HUES48 (cell line): ENCODE results near the gene BLMH.

ENCODE experiments used
- H3K27ac ChIP-seq: one replicate; pipeline ENCODE4 v1.7.0; 2013; ENCODE audit warnings: low read depth, low read length, inconsistent platforms
- H3K27me3 ChIP-seq: 2 replicates; pipeline ENCODE4 v1.6.1; 2013; ENCODE audit warnings: mild to moderate bottlenecking, low read length; ENCODE audit not compliant: control insufficient read depth, insufficient read depth
- H3K36me3 ChIP-seq: 2 replicates; pipeline ENCODE4 v1.6.1; 2013; ENCODE audit warnings: low read length; ENCODE audit not compliant: control insufficient read depth, insufficient read depth
- H3K4me1 ChIP-seq: 2 replicates; pipeline ENCODE4 v1.6.1; 2013; ENCODE audit warnings: mild to moderate bottlenecking, low read length; ENCODE audit not compliant: control insufficient read depth, insufficient read depth
- H3K4me3 ChIP-seq: 2 replicates; pipeline ENCODE4 v1.5.1; 2013; ENCODE audit warnings: mild to moderate bottlenecking, low read depth, low read length
- H3K9ac ChIP-seq: 2 replicates; pipeline ENCODE4 v1.6.1; 2013; ENCODE audit warnings: mild to moderate bottlenecking, low read depth, low read length, moderate library complexity
- H3K9me3 ChIP-seq: 2 replicates; pipeline ENCODE4 v1.6.1; 2013; ENCODE audit warnings: low read length; ENCODE audit not compliant: control insufficient read depth, insufficient read depth

Gene BLMH

DNA sequence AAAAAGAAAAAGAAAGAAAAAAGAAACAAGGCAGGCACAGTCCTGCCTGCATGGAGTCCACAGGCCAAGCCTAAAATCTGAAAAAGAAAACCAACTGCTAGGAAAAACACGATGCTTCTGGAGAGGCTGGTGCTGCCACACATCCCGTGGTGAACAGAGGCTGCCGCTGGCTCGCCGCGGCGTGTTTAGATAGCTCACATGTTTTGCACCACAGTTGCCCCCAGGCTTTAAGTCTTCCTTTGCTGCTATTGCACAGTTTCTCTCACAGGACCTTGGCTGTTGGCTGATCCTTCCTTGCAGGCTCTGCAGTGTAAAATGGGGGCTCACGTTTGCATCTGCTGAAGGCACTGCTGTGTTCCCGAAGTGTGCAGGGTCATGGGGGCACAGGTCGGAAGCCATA lies 64.9 kb downstream of the BLMH start:
- H3K4me1 ChIP-seq, result no peaks in the 10 kb centered on the region

DNA sequence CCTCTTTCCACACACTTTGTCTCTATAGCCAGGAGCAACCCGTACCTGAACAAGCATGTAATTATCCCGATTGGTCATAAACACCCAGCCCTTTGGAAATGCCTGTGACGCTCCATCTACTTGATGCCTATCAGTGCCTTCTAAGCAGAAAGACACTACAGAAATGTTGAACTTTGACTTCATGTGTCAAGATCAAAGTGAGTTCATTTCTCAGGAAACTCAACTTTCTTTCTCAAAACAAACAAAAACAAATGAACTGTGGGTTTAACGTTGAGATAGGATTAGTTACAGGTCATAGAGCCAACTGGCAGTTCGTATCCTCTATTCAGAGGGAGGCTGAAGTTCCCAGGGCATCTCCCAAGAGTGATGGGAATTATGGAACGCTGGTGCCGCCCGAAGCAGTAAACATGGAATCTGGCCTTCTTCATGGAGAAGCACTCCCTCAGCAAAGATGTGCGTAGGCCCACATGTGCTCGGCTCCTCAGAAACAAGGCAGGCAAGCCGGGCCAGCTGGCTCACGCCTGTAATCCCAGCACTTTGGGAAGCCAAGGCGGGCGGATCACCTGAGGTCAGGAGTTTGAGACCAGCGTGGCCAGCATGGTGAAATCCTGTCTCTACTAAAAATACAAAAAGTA lies 65.7 kb downstream of the BLMH start:
- no peaks in the 10 kb centered on the region for H3K9me3 ChIP-seq
- no peaks in the 10 kb centered on the region for H3K4me1 ChIP-seq
- H3K9ac ChIP-seq, result no peak overlapping the region
- H3K4me3 ChIP-seq, result no peak overlapping the region
- no peaks in the 10 kb centered on the region for H3K36me3 ChIP-seq
- H3K27ac ChIP-seq, result no peak overlapping the region
- no peaks in the 10 kb centered on the region; the same call in 1 of the 2 replicates for H3K27me3 ChIP-seq

More for the DNA sequence above, 64.9 kb downstream of the BLMH start:
- Histone ChIP-seq H3K27ac (no peak overlapping the region), H3K36me3 (no peaks in the 10 kb centered on the region), H3K4me3 (no peak overlapping the region), H3K27me3 (peaks cover 3% of the 10 kb centered on the region; the same call in 1 of the 2 replicates), H3K9ac (no peak overlapping the region), H3K9me3 (no peaks in the 10 kb centered on the region)

DNA sequence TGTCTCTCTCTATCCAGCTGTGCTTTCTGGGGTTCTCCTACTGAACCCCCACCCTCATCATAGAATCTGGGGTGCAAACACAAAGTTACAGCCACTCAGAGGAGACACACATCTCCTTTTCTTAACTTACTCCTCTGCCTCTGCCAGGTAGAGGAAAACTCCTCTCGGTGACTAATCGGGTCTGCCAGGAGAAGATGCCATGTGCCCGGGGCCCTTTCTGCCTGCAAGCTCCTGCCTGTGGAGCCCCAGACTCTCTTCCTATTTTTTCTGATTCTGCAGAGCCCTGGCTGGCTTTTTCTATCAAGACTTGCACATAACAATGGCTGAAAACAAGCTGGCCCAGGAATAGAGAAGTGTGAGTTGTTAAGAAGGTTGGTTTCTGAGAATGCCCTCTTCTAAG lies 66.6 kb downstream of the BLMH start:
- no peak overlapping the region for H3K27ac ChIP-seq
- H3K27me3 ChIP-seq, result no peaks in the 10 kb centered on the region; the same call in 1 of the 2 replicates
- no peak overlapping the region for H3K9ac ChIP-seq
- H3K4me1 ChIP-seq, result no peaks in the 10 kb centered on the region
- H3K36me3 ChIP-seq, result no peaks in the 10 kb centered on the region
- H3K9me3 ChIP-seq, result no peaks in the 10 kb centered on the region
- H3K4me3 ChIP-seq, result no peak overlapping the region

DNA sequence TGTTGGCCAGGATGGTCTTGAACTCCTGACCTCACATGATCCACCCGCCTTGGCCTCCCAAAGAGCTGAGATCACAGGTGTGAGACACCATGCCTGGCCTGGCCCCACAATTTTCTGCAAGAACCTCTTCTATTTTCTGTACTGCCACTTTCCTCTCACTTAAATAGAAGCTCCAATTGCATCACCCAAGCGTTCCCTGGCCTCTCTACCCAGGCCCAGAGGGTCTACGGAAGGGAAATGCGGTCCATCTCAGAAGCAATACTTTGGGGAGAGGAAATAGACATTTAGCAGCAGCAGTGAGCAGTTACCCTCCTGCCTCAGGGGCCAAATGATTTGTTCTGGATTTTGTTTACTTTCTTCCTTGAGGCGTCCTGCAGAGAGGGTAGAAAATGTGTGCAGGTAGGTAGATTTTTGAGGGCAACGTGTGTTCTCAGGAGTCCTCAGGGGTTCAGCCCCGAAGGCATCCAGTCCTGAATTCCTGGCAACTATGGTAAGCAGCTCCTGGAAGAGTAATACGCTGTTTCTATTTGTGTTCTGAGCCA lies 67.3 kb downstream of the BLMH start:
- Histone ChIP-seq H3K4me3 (no peak overlapping the region), H3K27me3 (no peaks in the 10 kb centered on the region; the same call in 1 of the 2 replicates), H3K4me1 (no peaks in the 10 kb centered on the region), H3K36me3 (no peaks in the 10 kb centered on the region), H3K9me3 (no peaks in the 10 kb centered on the region), H3K9ac (no peak overlapping the region), H3K27ac (no peak overlapping the region)

- Histone ChIP-seq H3K9ac (no peak overlapping the region), H3K27ac (no peak overlapping the region), H3K4me1 (no peaks in the 10 kb centered on the region), H3K27me3 (no peaks in the 10 kb centered on the region; the same call in 1 of the 2 replicates), H3K36me3 (no peaks in the 10 kb centered on the region), H3K4me3 (no peak overlapping the region), H3K9me3 (no peaks in the 10 kb centered on the region)
Measured at GRCh38 chr17:30222721-30223175, 69.0 kb downstream of the BLMH start.

- no peak overlapping the region for H3K4me3 ChIP-seq
- no peak overlapping the region for H3K9ac ChIP-seq
- H3K27ac ChIP-seq, result no peak overlapping the region
- no peaks in the 10 kb centered on the region for H3K4me1 ChIP-seq
- H3K9me3 ChIP-seq, result no peaks in the 10 kb centered on the region
- no peaks in the 10 kb centered on the region for H3K36me3 ChIP-seq
- H3K27me3 ChIP-seq, result no peaks in the 10 kb centered on the region; the same call in 1 of the 2 replicates
Measured at GRCh38 chr17:30222251-30222650, 69.5 kb downstream of the BLMH start.

GRCh38 chr17:30221346-30221745 lies 70.4 kb downstream of the BLMH start:
- Histone ChIP-seq H3K27ac (no peak overlapping the region), H3K36me3 (no peaks in the 10 kb centered on the region), H3K4me3 (no peak overlapping the region), H3K27me3 (no peaks in the 10 kb centered on the region), H3K9me3 (no peaks in the 10 kb centered on the region), H3K4me1 (no peaks in the 10 kb centered on the region), H3K9ac (no peak overlapping the region)

GRCh38 chr17:30220414-30220813 lies 71.3 kb downstream of the BLMH start:
- Histone ChIP-seq H3K27me3 (no peaks in the 10 kb centered on the region), H3K27ac (no peak overlapping the region), H3K9ac (no peak overlapping the region), H3K36me3 (no peaks in the 10 kb centered on the region), H3K4me1 (no peaks in the 10 kb centered on the region), H3K9me3 (no peaks in the 10 kb centered on the region), H3K4me3 (no peak overlapping the region)

GRCh38 chr17:30219833-30220232 lies 71.9 kb downstream of the BLMH start:
- Histone ChIP-seq H3K9ac (no peak overlapping the region), H3K9me3 (no peaks in the 10 kb centered on the region), H3K4me3 (no peak overlapping the region), H3K36me3 (no peaks in the 10 kb centered on the region), H3K27ac (no peak overlapping the region), H3K27me3 (no peaks in the 10 kb centered on the region), H3K4me1 (no peaks in the 10 kb centered on the region)

DNA sequence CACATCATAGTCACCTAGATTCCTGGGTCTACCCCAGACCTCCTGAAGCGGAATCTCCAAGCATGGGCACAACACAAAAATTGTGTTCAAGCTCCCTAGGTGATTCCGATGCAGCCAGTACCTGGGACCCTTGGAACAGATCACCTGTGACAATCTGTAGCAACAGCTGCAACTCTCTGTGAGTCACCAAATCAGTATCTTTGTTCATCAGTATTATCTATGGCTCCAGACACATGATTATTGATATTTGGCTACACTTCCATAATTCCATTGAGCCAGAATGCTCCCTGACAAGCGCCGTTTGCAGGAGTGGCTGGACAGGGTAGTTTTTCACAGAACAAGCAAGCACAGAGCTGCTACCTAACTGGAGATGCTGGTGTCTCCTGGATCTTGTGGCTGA lies 72.4 kb downstream of the BLMH start:
- Histone ChIP-seq H3K4me1 (no peaks in the 10 kb centered on the region), H3K4me3 (no peak overlapping the region), H3K27ac (no peak overlapping the region), H3K9me3 (no peaks in the 10 kb centered on the region), H3K36me3 (no peaks in the 10 kb centered on the region), H3K9ac (no peak overlapping the region), H3K27me3 (no peaks in the 10 kb centered on the region)

DNA sequence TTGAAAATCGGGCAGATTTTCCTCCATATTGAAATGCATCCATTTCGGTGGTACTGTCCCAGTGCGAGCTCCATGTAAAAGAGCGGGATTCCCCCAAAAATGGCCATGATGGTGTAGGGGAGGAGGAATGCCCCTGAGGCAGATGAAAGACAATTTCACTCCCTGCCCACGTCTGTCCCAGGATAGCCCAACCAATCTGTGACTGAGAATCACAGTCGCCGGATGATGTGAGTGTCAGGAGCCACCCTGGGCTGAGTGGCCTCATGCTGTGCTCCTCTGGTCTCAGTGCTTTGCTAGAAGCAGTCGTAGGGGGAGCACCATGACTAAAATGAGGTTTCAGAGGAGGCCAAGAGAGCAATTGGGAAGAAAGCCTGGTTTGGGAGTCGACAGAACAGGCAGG lies 72.9 kb downstream of the BLMH start:
- no peaks in the 10 kb centered on the region for H3K9me3 ChIP-seq
- H3K27me3 ChIP-seq, result no peaks in the 10 kb centered on the region
- H3K4me1 ChIP-seq, result no peaks in the 10 kb centered on the region
- no peak overlapping the region for H3K9ac ChIP-seq
- H3K27ac ChIP-seq, result no peak overlapping the region
- H3K36me3 ChIP-seq, result no peaks in the 10 kb centered on the region
- H3K4me3 ChIP-seq, result no peak overlapping the region
